Esophagus squamous epithelium (tissue), 5 donors: ENCODE results near the gene UROS. TPM values are rescaled to one million over a fixed set of nuclear protein-coding genes. Genes with fewer than 3 reads are reported as not detected.

Experiments
- DNase-seq: peaks from one replicate; lab custom pipeline; 2025; lab: John Stamatoyannopoulos, UW
- H3K27ac ChIP-seq, 4 donors: fragments of 200-600 bp; sonication (generic); one replicate each; pipeline ENCODE4 v1.5.1; 2016 to 2019; ENCODE audit warnings: mild to moderate bottlenecking in 1 of 4
- H3K27me3 ChIP-seq, 4 donors: fragments of 200-600 bp; sonication (generic); 1 replicate in 3 of 4; 2 replicates in 1 of 4; pipeline versions ENCODE4 v1.5.1 to v1.6.0; 2017 to 2021; ENCODE audit warnings: antibody characterized with exemption in 1 of 4
- H3K36me3 ChIP-seq, 3 donors: fragments of 200-600 bp; sonication (generic); one replicate each; pipeline ENCODE4 v1.5.1; 2016 to 2019
- H3K4me1 ChIP-seq, 3 donors: fragments of 200-600 bp; sonication (generic); one replicate each; pipeline ENCODE4 v1.5.1; 2017 to 2019
- H3K4me3 ChIP-seq, 4 donors: fragments of 200-600 bp; sonication (generic); 1 replicate in 3 of 4; 2 replicates in 1 of 4; pipeline ENCODE4 v1.5.1; 2016 to 2019; ENCODE audit warnings: mild to moderate bottlenecking in 2 of 4, moderate library complexity in 1 of 4
- H3K9me3 ChIP-seq, 3 donors: fragments of 200-600 bp; sonication (generic); one replicate each; pipeline ENCODE4 v1.5.1; 2016 to 2019
- POLR2A ChIP-seq, 4 donors: fragments of 450-650 bp; IDR thresholded peaks; one replicate each; pipeline ENCODE4 v1.6.1; 2017; ENCODE audit warnings: antibody characterized with exemption in 4 of 4, mild to moderate bottlenecking in 4 of 4, moderate library complexity in 3 of 4
- WGBS, 2 donors: methylation state at CpG; one replicate each; pipeline ENCODE4 v1.1.5; 2018; 5-methylcytosine and 5-hydroxymethylcytosine counted together
- intact Hi-C: fragments of 100-400 bp; cut with DNase I; formaldehyde crosslinking; loops from one replicate; pipeline ENCODE4 v1.15.0; 2022
- total RNA-seq, 4 donors: library from RNA; depleted of rRNA; stranded (reverse); fragments of >200 nt; gene quantifications; one replicate each; pipeline ENCODE4 v1.1.0, GENCODE V29; 2016
- TF ChIP-seq, protein P1 (sequence below), 6 experiments: fragments of 450-650 bp in 4 of 6; fragments of 200-600 bp in 2 of 6; sonication (generic) in 2 of 6; IDR thresholded peaks; one replicate each; pipeline ENCODE4 v1.5.1; 2016 to 2019; ENCODE audit warnings: antibody characterized with exemption in 6 of 6, mild to moderate bottlenecking in 4 of 6, moderate library complexity in 4 of 6
- donor health status: DM: yes; HTN: yes; CAD: no.

UROS gene
- total RNA-seq, 4 donors from 2014 or later, result 17.5 to 40.7 (median 23.8) TPM

DNA sequence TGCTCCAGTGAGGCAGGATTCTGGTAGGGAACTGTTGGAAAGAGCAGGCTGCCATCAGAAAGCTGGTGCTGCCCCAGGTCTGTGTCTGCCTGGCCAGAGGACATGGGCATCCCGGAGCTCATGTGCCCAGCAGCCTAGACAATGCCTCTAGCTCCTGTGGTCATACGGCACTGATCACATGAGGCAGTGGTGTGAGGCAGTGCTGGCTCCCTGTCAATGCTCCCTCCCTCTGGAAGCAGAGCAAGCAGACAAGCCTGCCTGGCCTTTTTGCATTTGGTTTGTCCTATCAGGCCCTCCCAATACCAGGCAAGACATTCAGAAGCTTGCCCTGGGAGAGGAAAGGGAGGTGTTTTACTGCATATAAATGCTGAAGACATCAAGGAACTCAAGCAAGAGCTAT is 27.9 kb downstream of the UROS start:
- intact Hi-C loops, result no loop called here
- TF ChIP-seq POLR2A (IDR thresholded peaks at IDR 0.05), result no peak
- TF ChIP-seq, protein P1, sequence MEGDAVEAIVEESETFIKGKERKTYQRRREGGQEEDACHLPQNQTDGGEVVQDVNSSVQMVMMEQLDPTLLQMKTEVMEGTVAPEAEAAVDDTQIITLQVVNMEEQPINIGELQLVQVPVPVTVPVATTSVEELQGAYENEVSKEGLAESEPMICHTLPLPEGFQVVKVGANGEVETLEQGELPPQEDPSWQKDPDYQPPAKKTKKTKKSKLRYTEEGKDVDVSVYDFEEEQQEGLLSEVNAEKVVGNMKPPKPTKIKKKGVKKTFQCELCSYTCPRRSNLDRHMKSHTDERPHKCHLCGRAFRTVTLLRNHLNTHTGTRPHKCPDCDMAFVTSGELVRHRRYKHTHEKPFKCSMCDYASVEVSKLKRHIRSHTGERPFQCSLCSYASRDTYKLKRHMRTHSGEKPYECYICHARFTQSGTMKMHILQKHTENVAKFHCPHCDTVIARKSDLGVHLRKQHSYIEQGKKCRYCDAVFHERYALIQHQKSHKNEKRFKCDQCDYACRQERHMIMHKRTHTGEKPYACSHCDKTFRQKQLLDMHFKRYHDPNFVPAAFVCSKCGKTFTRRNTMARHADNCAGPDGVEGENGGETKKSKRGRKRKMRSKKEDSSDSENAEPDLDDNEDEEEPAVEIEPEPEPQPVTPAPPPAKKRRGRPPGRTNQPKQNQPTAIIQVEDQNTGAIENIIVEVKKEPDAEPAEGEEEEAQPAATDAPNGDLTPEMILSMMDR (IDR thresholded peaks at IDR 0.05), result no peak
- Histone ChIP-seq H3K4me3 (no peak overlapping the region), H3K36me3 (peaks cover 0 to 90% (median 10%) of the 10 kb centered on the region in 3 donors), H3K9me3 (no peaks in the 10 kb centered on the region), H3K27ac (no peak overlapping the region), H3K4me1 (no peaks in the 10 kb centered on the region), H3K27me3 (no peaks in the 10 kb centered on the region)
- WGBS, 2 donors, result no CpG with 5 or more reads among the region's 2 CpGs
- no peak for DNase-seq

DNA sequence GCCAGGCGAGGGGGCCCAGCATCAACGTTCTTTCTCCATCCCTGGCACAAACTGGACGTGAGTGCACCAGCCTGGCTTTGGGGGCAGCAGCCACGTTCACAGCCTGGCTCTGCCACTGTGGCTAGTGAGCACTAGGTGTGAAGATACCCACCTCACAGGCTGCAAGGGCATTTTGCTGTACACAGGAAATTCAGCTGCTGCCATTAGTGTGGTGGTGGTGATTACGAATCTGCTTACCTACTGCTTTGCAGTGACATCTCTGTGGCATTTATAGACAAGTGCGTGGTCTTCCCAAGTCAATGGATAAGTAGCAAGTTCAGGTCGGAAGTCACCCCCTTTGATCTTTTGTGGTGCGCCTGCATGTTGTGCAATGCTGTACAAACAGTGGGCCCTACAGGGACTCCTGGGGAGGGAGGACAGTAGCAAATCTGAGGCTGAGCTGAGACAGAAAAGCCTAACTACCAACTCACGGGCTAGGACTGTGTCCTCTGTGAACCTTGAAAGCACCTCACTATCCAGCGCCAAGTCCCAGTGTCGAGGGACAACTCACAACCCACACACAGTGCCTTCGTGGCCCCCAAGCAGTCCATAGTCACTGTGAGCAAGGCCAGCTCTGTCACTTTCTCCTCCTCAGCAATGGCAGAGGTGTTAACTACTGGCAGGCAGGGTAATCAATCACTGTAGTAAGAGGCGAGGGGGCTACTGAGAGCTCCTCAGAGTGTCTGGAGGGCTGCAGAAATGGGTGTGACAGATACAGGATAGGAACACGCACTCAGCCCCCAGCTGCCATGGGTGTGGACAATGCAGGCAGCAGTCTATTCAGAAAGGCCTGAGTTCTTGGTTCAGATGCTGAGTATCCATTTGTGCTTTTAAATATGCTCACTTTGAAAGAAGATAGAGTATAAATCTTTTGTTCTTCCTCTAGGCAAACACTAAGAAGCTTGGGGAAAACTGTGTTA is 30.4 kb downstream of the UROS start:
- 88 to 91% methylated on average over 8 to 10 of the region's 14 CpGs for WGBS, 2 donors
- Histone ChIP-seq H3K27ac (no peak overlapping the region), H3K27me3 (no peaks in the 10 kb centered on the region), H3K4me1 (no peaks in the 10 kb centered on the region), H3K4me3 (no peak overlapping the region), H3K9me3 (no peaks in the 10 kb centered on the region), H3K36me3 (peaks cover 0 to 89% (median 16%) of the 10 kb centered on the region in 3 donors)
- TF ChIP-seq, protein P1 (IDR thresholded peaks at IDR 0.05), result no peak
- no peak for TF ChIP-seq POLR2A (IDR thresholded peaks at IDR 0.05)
- DNase-seq, result no peak
- intact Hi-C loops, result no loop called here

DNA sequence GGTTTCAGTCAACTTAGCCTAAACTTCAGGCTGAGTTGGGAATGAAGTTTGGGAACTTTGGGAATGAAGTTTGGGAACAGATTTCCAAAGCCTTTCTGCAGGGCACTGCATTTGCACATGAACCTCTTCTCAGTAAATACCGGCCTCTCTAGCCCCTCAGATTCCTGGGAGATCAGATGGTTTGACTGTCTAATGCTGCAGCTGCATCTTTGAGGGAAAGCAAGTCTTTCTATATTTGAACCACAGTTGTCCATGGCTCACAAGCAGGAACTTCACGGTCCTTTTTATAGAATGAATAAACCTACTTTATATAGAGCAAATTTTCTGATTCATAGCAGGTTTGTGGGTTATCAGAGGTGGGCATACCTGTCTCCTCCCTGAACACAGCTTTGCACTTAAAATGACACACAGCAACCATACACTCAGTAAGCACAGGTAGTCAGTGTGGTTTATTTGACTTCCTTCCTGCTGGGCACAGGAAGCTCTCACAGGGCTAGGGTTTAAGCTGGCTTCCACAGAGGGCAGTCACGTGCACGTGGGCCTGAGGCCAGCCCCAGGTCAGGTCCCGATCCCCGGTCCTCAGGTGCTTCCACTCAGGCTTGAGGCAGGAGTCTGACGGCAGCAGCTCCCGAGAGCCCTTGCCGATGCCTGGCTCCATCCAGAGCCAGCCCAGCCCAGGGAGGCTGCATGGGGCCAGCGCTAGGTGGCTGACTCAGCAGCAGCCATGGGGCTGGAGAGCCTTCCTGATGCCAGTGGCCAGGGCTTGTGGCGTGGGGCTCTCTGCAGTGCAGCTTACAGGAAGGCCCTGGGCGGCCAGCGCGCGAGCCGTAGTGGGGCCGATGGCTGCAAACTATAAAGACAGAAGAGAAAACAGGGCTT is 34.7 kb downstream of the UROS start:
- TF ChIP-seq POLR2A (IDR thresholded peaks at IDR 0.05), result no peak
- TF ChIP-seq, protein P1 (IDR thresholded peaks at IDR 0.05), result no peak
- WGBS, 2 donors, result 75 to 88% methylated on average over 2 to 4 of the region's 17 CpGs
- no peak for DNase-seq
- Histone ChIP-seq H3K27me3 (no peaks in the 10 kb centered on the region), H3K4me1 (no peaks in the 10 kb centered on the region), H3K27ac (no peak overlapping the region), H3K36me3 (peaks cover 0 to 46% (median 10%) of the 10 kb centered on the region in 3 donors), H3K9me3 (no peaks in the 10 kb centered on the region), H3K4me3 (no peak overlapping the region)
- intact Hi-C loops, result no loop called here

DNA sequence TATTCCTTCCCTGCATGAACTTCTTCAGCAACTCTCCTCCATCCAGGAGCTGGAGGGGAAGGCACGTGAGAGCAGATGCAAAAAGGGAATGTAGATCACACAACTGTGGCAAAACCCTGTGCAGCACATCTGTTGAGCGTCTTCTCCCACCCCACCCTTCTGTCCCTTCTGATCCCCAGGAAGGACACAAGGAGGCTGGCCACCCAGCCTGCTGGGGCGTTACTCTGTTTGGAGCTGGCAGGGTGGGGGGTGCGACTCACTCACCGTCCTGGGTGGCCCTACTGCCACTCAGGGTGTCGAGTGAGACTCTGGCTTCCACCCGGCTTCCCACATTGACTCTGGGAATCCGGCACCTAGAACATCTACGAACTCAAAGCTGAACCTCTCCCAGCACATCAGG is 37.3 kb downstream of the UROS start:
- no peaks in the 10 kb centered on the region for H3K9me3 ChIP-seq
- DNase-seq, result no peak
- 77 to 92% methylated on average over 7 to 9 of the region's 9 CpGs for WGBS, 2 donors

DNA sequence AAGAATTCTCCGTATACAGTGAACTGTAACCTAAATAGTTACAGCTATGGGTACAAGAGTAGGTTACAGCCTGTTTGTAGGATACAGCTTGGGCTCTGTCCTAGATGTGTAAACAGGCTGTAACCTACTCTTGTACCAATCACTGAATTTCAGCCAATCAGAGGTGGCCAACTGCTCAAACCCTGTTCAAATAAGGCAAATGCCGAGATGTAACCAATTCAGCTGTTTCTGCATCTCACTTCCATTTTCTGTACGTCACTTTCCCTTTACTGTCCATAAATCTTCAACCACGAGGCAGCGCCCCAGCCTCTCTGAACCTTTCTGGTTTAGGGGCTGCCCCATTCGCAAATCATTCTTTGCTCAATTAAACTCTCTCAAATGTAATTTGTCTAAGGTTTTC is 39.1 kb downstream of the UROS start:
- no peak for TF ChIP-seq POLR2A (IDR thresholded peaks at IDR 0.05)
- TF ChIP-seq, protein P1 (IDR thresholded peaks at IDR 0.05), result no peak
- 75 to 88% methylated on average over 6 of the region's 6 CpGs for WGBS, 2 donors
- H3K27me3 ChIP-seq, result no peaks in the 10 kb centered on the region
- H3K4me1 ChIP-seq, result no peaks in the 10 kb centered on the region
- H3K27ac ChIP-seq, result no peak overlapping the region
- H3K36me3 ChIP-seq, result peaks cover 0 to 12% (median 5%) of the 10 kb centered on the region in 3 donors
- no peaks in the 10 kb centered on the region for H3K9me3 ChIP-seq
- H3K4me3 ChIP-seq, result no peak overlapping the region
- DNase-seq, result no peak
- intact Hi-C loops, result no loop called here

More for the DNA sequence above, 37.3 kb downstream of the UROS start:
- Histone ChIP-seq H3K27ac (no peak overlapping the region), H3K27me3 (no peaks in the 10 kb centered on the region), H3K4me3 (no peak overlapping the region), H3K4me1 (no peaks in the 10 kb centered on the region), H3K36me3 (peaks cover 0 to 23% (median 7%) of the 10 kb centered on the region in 3 donors)
- TF ChIP-seq POLR2A (IDR thresholded peaks at IDR 0.05), result no peak
- intact Hi-C loops, result no loop called here
